ENCODE data around the gene CLN6.
"Not testable (repeated sequence)": the region's sequence is repeated elsewhere in the genome, so short reads cannot be mapped to it uniquely, and the experiment has no call there.

Gene CLN6

DNA sequence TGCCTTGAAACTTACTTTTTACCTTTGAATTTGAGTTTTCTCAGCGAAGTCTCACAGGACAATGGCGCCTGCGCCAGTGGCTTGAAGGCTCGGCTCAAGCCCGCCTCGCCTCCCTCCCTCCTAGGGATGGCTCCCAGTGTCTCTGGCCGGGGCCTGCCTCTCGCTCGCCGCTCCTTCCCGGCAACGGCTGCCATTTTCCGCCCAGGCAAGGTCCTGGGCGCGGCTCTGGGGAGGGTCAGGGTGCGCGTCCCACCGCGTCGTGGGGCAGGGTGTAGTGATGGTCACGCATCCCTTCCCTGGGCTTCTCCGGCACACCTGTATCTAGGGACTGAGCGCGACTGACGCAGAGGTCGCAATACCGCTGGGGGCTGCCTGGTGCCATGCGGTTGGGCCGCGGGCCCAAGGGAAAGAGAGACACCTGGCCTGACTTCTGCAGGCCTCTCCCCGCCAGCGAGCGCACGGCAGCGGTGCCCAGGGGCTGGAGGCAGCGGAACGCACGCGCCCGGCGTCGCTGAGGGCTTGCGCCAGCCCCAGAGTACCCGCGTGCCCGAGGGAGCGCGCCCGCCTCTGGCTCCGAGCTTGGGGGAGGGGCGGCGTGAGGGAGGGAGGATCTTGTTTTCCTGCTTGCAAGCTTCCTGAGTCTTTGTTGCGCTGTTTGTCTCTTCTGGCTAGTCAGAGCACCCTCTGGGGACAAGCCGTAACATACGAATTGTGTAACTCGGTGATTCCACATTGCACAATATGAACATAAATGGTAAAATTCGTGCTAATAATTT lies 27.3 kb upstream of the CLN6 start:
- DNase-seq (ENCODE audit: low spot score), result peak; percentile 84

DNA sequence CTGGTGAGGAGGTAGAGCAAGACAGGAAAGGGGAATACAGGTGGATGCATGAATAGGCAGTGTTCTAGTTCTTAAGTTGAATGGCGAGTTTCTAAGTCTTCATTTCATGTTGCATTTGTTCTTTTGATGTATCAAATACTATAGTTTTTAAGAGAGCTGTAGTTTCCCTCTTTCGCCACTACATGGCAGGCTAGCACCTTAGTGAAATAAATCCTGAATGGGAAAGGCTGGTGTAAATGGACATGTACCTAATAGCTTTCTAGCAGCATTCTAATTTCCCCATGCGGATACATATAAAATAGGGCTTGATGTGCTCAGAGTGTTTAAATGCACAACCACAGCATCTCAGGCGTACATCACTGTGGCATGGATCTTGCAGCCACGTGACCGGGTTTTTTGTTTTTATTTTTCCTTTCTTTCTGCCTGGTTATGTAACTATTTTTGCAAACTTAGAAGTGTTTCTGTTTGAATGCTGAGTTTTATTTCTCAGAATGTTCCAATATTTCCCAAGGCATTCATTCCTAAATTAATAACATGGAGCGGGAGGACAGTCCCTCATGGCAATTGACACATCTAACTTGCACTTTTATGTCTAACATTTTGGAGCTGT lies 23.5 kb upstream of the CLN6 start:
- peak; percentile 69 for DNase-seq (ENCODE audit: low spot score)

DNA sequence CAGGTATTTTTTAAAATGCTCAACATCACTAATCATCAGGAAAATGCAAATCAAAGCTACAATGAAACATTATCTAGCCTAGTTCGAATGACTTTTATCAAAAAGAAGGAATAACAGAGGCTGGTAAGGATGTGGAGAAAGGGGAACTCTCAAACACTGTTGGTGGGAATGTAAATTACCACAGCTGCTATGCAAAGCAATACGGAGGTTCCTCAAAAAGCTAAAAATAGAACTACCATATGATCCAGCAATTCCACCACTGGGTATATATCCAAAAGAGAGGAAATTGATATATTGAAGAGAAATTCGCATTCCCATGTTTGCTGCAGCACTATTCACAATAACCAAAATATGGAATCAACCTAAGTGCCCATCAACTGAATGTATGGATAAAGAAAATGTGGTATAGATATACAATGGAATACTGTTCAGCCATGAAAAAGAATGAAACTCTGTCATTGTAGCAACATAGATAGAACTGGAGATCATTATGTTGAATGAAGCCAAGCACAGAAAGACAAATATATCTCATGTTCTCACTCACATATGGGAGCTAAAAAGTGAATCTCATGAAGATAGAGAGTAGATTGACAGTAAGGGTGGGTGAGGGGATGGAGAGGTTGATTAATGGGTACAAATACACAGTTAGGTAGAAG lies 19.7 kb upstream of the CLN6 start:
- DNase-seq (ENCODE audit: low spot score), result no peak

DNA sequence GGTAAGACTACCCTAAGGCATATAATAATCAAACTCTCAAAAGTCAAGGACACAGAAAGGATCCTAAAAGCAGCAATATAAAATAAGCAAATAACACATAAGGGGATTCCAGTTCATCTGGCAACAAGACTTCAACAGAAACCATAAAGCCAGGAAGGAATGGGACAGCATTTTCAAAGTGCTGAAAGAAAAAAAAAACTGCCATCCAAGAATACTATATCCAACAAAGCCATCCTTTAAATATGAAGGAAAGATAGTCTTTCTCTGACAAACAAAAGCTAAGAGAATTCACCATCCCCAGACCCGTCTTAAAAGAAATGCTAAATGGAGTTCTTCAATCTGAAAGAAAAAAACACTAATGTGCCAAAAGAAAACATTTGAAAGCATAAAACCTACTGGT lies 14.7 kb upstream of the CLN6 start:
- DNase-seq (ENCODE audit: low spot score), result no peak

DNA sequence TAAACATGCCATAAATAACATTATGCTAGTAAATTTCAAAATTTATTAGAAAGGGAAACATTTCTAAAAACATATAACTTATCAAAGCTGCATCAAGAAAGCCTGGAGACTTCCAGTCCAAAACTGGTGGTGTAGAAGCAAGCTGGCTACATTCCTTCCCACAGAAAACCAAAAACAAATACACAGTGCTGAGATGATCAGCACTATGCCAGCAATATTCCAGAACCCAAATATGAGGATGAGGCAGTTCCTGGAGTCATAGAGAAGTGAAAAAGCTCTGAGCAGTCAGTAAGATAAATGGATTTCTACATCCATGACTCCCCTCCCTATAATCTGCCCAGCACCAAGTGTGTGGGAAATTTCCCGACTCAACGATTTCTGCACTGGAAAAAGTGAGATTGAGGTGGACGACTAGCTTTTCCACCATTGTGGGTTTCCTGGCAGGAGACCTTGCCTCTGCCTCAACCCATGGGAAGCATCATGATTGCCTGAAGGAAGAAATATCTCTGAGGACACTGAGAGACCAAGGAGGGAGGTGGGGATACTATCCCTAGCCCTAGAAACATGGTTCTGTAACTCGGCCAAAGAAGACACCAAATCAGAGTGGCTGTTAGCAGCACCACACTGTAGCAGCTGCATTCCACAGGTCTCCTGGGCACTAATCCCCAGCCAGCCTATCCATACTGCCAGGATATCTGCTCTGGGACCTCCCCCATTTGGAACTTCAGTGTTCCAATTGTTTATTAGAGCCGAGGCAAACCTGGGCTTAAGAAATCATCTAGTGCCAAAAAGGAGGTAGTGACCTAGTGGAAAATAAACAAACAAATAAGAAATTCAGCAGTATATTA lies 11.8 kb upstream of the CLN6 start:
- no peak for DNase-seq (ENCODE audit: low spot score)

DNA sequence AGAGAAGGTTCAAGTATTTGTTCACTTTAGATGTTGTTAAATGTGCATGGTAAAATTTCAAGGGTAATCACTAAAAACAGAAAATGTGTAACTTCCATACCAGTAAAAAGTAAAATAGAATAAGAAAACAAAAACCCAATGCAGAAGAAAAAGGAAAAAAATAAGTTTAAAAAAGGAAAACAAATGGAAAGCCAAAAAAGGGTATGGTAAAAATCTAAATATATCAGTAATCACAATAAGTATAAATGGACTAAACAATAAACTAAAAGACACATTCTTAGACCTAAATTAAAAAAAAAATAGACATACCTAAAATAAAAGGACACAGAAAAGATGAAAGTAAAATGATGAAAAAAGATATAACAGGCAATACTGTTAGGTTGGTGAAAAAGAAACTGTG lies 9.5 kb upstream of the CLN6 start:
- DNase-seq (ENCODE audit: low spot score), result no peak

DNA sequence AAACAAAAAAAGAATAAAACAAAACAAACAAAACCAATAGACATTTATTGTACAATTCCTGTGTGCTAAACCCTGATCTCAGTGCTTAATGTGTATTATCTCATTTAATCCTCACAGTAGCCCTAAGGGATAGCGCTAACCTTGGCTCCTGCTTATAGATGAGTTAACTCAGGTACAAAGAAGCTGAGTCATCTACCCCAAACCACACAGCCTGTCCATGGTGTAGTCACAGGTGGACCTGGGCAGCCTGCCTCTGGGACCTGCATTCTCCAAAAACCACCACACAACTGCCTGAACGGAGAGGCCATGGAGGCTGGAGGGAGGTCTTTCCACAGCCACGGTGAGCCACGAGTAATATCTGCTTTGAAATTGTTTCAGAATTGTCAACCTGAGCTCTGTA lies 5.5 kb upstream of the CLN6 start:
- DNase-seq (ENCODE audit: low spot score), result no peak

DNA sequence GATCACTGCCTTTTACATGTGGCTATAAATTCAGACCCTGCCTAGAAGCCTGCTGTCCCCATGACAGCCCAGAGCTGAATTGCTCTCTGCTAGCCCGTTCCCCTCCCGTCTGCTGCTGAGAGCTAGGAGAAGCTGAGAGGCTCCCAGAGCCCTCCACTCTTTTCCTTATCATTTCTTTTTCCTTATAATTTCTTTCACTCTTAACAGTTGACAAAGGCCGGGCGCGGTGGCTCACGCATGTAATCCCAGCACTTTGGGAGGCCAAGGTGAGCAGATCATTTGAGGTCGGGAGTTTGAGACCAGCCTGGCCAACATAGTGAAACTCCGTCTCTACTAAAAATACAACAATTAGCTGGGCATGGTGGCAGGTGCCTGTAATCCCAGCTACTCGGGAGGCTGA lies 5.0 kb upstream of the CLN6 start:
- not testable (repeated sequence) for DNase-seq (ENCODE audit: low spot score)

DNA sequence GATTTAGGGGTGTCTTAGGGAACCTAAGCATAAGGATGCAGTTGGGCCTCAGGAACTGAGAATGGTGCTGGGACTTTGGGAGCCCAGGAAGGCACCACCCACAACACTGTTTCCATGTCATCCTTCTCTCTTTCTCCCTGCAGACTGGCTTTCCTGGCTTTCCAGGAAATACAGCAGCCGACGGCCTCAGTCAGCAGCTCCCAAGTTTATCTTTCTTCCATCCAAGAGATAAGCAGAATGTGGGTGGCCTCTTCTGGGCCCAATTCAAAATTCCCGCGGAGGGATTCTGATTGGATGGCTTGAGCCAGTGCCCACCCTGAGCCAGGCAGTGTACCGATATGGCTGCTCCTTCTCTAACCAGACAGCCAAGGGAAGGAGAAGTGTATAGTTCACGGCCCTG lies 4.5 kb upstream of the CLN6 start:
- no peak for DNase-seq (ENCODE audit: low spot score)

DNA sequence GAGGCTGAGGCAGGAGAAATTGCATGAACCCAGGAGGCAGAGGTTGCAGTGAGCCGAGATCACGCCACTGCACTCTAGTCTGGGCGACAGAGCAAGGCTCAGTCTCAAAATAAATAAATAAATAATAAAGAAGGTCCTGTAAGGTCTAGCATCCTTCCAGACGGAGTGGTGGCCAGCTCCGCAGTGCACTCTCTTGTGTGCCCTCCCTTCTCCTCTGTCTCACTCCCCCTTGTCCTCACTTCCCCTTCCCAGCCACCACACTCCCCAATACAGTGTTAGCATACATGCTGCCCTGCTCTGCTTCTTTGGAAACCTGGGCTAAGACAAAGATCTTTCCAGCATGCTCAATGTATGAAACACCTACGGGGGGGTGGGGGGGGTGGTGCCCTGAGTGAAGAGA lies 3.4 kb upstream of the CLN6 start:
- no peak for DNase-seq (ENCODE audit: low spot score)

DNA sequence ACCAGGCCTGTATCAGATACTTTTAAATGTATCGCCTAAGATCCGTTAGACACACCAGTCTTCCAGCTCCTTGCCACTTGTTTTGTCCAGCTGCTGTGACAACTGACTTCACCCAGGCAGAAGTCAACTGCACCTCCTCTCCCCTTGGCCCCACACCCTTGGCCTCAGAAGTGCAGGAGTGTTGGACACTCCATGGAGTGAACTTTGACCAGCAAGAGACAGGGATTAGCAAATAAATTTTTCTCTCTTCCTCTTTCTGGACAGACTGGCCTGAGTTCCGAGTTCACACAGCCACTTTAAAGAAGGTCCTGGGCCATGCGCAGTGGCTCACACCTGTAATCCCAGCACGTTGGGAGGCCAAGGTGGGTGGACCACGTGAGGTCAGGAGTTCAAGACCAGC lies 2.9 kb upstream of the CLN6 start:
- no peak for DNase-seq (ENCODE audit: low spot score)

DNA sequence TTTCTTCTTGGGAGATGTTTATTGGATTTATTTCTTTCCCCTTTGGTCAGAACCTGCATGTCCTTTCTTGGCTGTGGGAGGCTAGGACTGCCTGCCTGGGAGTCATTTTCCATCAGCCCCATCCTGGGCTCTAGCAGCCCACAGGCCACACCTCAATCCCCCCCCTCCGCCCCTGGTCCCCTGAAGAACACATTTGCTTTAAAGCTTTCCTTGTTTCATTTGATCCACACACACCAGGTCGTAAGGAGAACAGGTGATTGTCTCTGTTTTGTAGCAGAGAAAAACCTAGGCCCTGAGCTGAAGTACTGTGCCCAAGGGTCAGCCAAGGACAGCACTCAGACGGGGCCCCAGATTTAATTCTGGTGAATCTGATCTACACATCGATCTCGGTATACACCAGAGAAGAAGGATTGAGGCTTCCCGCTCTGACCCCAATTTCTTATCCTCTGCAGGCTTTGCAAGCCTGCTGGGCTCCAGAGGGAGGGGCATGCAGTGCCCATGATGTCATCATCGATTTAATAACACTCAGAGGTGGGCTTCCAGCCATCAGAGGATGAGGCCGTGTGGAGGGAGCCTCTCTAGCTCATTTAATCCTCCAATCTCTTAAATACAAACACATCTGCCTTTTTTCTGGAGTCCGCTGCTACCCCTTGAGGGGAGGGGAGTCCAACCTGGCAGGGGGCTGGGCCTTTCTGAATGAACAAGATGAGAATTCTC lies 1.7 kb upstream of the CLN6 start:
- DNase-seq (ENCODE audit: low spot score), result no peak

DNA sequence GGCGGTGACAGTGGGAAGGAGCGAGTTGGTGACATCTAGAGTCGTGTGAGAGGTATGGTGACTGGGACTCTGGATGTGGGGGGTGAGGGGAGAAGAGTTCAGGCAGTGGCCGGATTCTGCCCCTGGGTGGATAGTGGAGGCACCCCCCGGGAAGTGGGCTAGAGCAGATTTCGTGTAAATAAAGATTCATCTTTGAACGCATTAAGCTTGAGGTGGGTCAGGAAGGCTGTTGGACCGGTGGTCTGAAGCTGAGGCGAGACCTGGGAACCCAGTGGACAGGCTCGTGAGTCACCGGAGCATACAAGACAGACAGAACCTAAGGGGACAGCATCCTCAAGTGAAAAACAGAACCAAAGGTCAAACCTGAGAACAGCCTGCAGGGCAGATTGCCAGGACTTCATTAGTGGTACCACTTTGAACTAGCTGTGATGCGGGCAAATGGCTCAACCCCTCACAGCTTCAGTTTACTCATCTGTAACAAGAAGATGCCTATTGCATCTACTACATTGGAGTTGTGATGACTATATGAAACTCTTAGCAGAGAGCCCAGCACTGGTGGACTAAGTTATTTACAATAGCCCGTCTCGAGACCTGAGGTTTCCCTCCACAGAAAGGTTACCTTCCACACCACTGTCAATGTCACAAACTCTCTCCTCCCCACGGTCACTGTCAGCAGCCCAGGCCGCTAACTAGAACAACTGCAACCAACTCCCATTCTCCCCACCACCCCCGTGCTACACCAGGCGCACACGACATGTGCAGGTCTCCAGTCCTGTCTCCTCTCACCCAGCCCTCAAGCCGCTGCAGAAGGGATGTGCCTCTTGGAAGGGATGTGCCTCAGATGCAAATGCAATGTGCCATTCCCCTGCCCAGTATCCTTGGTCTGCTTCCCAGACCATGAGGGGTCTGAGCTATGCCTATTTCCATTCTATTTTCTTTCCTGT lies 901 bp upstream of the CLN6 start:
- DNase-seq (ENCODE audit: low spot score), result no peak

DNA sequence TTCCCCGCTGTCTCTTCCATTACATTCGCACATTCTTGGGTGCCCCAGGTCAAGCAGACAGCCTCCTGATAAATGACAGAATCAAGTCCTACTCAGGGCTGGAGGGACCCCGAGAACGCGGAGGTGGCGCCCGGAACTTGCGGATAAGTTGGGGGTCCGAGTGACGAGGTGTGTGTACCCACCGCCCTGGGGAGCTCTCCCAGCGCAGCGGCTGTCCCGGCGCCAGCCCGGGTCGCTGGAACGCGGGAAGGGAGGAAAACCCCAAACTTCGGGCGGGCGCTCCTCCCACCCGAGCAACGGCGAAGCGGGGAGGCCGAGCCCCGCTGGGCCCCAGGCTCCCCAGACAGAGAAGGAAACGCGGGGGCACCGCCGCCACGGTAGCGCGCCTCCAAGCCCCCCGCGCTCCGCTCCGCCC lies 550 bp downstream of the CLN6 start:
- DNase-seq (ENCODE audit: low spot score), result no peak

DNA sequence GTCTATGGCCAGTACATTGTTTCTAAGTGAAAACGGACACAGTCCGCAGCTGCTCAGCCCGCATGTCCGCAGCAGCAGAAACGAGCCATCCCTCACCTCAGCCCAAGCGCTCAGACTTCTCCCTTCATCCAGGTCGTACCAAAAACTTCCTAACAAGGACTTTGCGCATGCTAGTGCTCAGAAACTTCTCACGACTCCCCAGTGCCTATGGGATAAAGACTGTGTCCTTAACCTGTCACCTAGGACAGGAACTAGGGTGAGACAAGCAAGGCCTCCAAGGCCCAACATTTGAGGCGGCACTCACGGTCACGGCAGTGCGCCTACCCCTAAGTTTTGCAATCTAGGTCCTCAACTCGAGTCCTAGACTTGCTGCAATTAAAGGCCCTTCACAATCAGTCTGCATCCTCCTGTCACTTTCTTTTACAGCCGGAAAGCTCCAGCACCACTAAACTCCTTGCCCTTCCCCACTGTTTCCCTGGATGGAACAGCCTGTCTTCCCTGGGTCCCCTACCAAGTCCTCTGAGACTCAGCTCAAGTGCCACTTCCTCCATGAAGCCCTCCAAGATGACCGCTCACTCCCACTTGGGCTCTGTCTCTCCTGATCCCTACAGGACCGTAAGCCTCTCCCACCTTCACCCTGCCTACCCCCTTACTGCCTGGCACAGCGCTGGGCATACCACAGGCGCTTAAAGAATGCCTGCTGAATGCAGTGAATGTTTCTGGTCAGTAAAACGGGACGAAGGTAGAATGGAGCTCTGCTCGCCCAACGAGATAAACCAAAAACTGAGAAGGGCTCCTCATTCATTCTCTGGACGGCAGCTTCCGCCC lies 1.2 kb downstream of the CLN6 start:
- peak; percentile 5 for DNase-seq (ENCODE audit: low spot score)

DNA sequence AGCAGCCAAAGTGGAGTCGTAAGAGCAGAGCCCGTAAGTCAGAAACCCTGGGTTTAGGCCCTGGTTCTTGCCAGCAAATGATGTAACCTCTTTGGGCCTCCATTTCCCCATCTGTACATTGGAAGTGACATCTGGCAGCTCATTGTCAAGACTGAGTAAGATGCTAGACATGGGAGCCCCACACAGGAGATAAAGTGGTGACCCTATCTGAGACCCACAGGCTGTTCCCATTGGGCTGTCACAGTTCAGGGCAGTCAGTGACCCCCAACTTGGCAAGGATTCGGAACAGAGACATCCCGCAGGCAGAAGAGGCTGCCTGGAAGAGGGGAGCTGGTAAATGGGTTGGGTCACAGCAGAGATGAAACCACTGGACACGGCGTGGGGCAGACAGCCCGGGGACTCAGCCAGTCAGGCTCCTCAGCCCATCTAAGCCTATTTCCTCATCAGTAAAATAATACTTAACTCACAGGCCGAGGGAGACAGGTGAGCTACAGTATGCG lies 1.8 kb downstream of the CLN6 start:
- DNase-seq (ENCODE audit: low spot score), result peak; percentile 3

DNA sequence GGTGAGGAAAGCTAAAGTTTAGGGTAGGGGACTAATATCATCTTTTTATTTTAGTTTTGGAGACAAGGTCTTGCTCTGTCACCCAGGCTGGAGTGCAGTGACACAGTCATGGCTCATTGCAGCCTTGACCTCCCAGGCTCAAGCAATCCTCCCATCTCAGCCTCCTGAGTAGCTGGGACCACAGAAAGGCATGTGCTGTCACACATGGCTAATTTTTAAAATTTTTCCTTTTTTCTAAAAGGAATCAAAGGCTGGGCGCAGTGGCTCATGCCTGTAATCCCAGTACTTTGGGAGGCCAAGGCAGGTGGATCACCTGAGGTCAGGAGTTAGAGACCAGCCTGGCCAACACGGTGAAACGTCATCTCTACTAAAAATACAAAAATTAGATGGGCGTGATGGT lies 4.1 kb downstream of the CLN6 start:
- DNase-seq (ENCODE audit: low spot score), result not testable (repeated sequence)

DNA sequence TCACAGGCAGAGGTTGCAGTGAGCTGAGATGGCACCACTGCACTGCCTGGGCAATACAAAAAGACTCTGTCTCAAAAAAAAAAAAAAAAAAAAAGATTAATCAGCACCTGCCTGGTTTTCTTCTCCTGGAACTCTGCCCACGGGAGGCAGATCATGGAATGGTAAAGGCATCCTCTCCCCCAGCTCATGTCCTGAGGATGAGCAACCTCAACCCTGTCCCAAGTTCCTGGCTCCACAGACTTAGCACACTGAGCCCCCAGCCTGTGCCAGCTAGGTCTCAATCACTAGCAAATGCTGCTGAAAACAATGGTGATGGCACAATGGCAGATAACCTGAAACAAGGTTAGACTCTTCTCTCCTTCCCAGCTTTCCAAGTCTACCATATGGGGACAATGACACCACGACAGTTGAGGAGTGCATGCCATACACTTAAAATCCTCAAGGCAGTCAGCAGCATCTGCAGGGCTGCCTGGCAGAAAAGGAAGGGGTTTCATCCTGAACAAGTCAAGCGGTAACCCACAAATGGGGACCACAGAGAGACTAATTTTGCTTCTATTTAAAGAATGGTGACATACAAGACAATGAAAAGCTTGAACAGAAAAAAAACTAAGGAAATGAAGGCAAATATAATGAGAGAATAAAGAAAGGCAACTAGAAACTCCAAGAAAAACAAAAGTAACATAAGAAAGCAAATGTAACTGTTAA lies 4.8 kb downstream of the CLN6 start:
- DNase-seq (ENCODE audit: low spot score), result no peak

DNA sequence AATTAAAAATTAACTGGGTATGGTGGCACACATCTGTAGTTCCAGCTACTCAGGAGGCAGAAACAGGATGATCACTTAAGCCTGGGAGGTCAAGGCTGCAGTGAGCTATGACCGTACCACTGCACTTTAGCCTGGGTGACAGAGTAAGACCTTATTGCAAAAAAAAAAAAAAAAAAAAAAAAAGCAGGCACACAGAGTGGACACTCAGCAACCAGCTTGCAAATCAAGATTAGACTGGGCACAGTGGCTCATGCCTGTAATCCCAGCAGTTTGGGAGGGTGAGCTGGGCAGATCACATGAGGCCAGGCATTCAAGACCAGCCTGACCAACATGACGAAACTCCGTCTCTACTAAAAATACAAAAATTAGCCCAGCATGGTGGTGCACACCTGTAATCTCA lies 5.4 kb downstream of the CLN6 start:
- DNase-seq (ENCODE audit: low spot score), result no peak
